HepG2 (cell line): ENCODE measurements around the gene SNX2. TPM values are rescaled to one million over a fixed set of nuclear protein-coding genes. Genes with fewer than 3 reads are reported as not detected.

Experiments
- MED1 ChIP-seq: sonication (generic); formaldehyde crosslinking; IDR thresholded peaks from 2 replicates; pipeline ENCODE4 v1.4.0; 2020; ENCODE audit warnings: missing genetic modification reagents
- RFXAP ChIP-seq: sonication (generic); formaldehyde crosslinking; IDR thresholded peaks from 2 replicates; pipeline ENCODE4 v1.4.0; 2020; ENCODE audit warnings: missing genetic modification reagents, borderline replicate concordance
- TRIM22 ChIP-seq: fragments of 450-650 bp; IDR thresholded peaks from 2 replicates; pipeline ENCODE4 v1.6.1; 2017
- YEATS4 ChIP-seq: sonication (generic); formaldehyde crosslinking; IDR thresholded peaks from 2 replicates; pipeline ENCODE4 v1.4.0; 2020; ENCODE audit warnings: missing genetic modification reagents, borderline replicate concordance
- ZNF10 ChIP-seq: sonication (generic); formaldehyde crosslinking; IDR thresholded peaks from 2 replicates; pipeline ENCODE4 v1.4.0; 2020; ENCODE audit warnings: mild to moderate bottlenecking, low read depth, missing genetic modification reagents, borderline replicate concordance
- ZNF276 ChIP-seq: sonication (generic); formaldehyde crosslinking; IDR thresholded peaks from 2 replicates; pipeline ENCODE4 v1.4.0; 2020; ENCODE audit warnings: mild to moderate bottlenecking, low read depth, missing genetic modification reagents
- ZNF713 ChIP-seq: sonication (generic); formaldehyde crosslinking; IDR thresholded peaks from 2 replicates; pipeline ENCODE4 v1.4.0; 2020; ENCODE audit warnings: mild to moderate bottlenecking, missing genetic modification reagents
- ZNF788 ChIP-seq: sonication (generic); formaldehyde crosslinking; IDR thresholded peaks from 2 replicates; pipeline ENCODE4 v1.5.0; 2020; ENCODE audit warnings: mild to moderate bottlenecking, missing genetic modification reagents, borderline replicate concordance
- ZZZ3 ChIP-seq: sonication (generic); formaldehyde crosslinking; IDR thresholded peaks from 2 replicates; pipeline ENCODE4 v1.4.0; 2020; ENCODE audit warnings: missing genetic modification reagents, mild to moderate bottlenecking, borderline replicate concordance
- polyA plus RNA-seq, 8 experiments: library from polyadenylated mRNA; depleted of rRNA in 3 of 8; stranded (reverse) in 7 of 8; unstranded in 1 of 8; fragments of >200 nt; fragmentation: Illumina TruSeq in 4 of 8; extraction: Trizol in 4 of 8; gene quantifications; 2 replicates each; pipeline versions ENCODE4 v1.2.1 to v1.2.3, GENCODE V29; 2011 to 2016; ENCODE audit warnings: low read depth in 4 of 8, missing spikeins in 1 of 8, mixed read lengths in 1 of 8; ENCODE audit not compliant: insufficient read depth in 1 of 8
- total RNA-seq, 5 experiments: library from RNA; depleted of rRNA; stranded (reverse); fragments of >200 nt; fragmentation: Illumina TruSeq; extraction: Trizol; gene quantifications; 2 replicates each; pipeline ENCODE4 v1.2.3, GENCODE V29; 2016; ENCODE audit warnings: low read depth in 1 of 5
- TF ChIP-seq, protein P1 (sequence below): sonication (generic); formaldehyde crosslinking; IDR thresholded peaks from 2 replicates; pipeline ENCODE4 v1.9.0; 2022; ENCODE audit warnings: missing genetic modification reagents, mild to moderate bottlenecking, borderline replicate concordance
- TF ChIP-seq, protein P2 (sequence below): sonication (generic); formaldehyde crosslinking; IDR thresholded peaks from 2 replicates; pipeline ENCODE4 v1.4.0; 2020; ENCODE audit warnings: mild to moderate bottlenecking, missing genetic modification reagents

The SNX2 gene
- total and polyA plus RNA-seq, 2 of the 13 experiments (the other 11 are each of a cell fraction or from before 2014, with no cell fraction given), result 26.4 to 78.8 TPM

DNA sequence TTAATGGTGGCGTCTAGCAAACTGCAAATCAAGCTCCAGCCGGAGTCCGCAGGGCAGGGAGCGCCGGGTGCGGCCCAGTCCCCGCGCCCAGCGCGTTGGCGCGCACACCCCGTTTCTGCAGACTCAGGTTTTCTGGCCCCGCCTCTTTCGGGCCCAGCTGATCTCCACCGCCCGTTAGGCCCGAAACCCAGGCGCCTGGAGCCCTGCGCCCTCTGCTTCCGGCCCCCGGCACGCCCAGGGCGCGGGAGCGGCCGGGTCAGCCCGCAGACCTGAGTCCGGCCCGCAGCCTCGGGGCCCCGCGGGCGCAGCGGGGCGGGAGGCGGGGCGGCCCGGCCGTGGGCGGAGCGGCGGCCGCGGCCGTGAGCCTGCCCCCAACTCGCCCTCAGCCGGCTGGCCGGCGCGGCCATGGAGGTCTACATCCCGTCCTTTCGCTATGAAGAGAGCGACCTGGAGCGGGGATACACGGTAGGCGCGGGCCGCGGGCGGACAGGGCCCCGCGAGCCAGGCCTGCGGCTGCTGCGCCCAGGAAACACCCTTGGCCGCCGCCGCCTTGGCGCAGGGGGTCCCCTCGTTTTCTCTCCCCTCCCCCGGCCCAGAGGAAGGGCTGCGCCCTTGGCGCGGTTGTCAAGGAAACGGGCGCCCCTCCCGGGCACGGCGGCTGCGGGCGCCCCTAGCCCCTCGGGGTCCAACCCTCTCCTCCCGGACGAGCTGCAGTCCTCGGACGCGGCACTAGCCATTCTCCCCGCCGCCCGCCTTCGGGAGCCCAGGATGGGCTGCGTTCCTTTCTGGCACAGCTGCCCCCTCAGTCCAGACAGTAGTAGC, 70.6 kb downstream of the SNX2 start, which contains the start of gene SNX24 (continued):
- TF ChIP-seq ZNF10 (CRISPR knock-in tag), result no peak
- TF ChIP-seq MED1 (CRISPR knock-in tag), result peak; percentile 63; the same call in 1 of the 2 replicates
- TF ChIP-seq, protein P1, sequence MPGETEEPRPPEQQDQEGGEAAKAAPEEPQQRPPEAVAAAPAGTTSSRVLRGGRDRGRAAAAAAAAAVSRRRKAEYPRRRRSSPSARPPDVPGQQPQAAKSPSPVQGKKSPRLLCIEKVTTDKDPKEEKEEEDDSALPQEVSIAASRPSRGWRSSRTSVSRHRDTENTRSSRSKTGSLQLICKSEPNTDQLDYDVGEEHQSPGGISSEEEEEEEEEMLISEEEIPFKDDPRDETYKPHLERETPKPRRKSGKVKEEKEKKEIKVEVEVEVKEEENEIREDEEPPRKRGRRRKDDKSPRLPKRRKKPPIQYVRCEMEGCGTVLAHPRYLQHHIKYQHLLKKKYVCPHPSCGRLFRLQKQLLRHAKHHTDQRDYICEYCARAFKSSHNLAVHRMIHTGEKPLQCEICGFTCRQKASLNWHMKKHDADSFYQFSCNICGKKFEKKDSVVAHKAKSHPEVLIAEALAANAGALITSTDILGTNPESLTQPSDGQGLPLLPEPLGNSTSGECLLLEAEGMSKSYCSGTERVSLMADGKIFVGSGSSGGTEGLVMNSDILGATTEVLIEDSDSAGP (CRISPR knock-in tag), result peak; percentile 78
- TF ChIP-seq, protein P2, sequence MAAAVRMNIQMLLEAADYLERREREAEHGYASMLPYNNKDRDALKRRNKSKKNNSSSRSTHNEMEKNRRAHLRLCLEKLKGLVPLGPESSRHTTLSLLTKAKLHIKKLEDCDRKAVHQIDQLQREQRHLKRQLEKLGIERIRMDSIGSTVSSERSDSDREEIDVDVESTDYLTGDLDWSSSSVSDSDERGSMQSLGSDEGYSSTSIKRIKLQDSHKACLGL (CRISPR knock-in tag), result no peak; the same call in 1 of the 2 replicates
- TF ChIP-seq ZZZ3 (CRISPR knock-in tag), result peak; percentile 34; the same call in 1 of the 2 replicates
- TF ChIP-seq RFXAP (CRISPR knock-in tag), result no peak; the same call in 1 of the 2 replicates
- peak; percentile 84 for TF ChIP-seq YEATS4 (CRISPR knock-in tag)
- TF ChIP-seq ZNF276 (CRISPR knock-in tag), result no peak
- 0 out of 2 replicates have a peak, but pooled peaks have one; percentile 56 for TF ChIP-seq ZNF713 (CRISPR knock-in tag)
- no peak for TF ChIP-seq TRIM22
- 0 out of 2 replicates have a peak, but pooled peaks have one; percentile 44 for TF ChIP-seq ZNF788 (CRISPR knock-in tag)
